PFSK-1 (cell line): ENCODE results near the gene VPS41. TPM values are rescaled to one million over a fixed set of nuclear protein-coding genes. Genes with fewer than 3 reads are reported as not detected.

Source experiments
- FOXP2 ChIP-seq: optimal IDR thresholded peaks from 2 replicates; pipeline ENCODE3; 2011; ENCODE audit warnings: borderline replicate concordance, control low read depth, inconsistent platforms; ENCODE audit not compliant: insufficient read depth; ENCODE audit errors: extremely low read length, extremely low read depth
- POLR2AphosphoS5 ChIP-seq: IDR thresholded peaks from 2 replicates; pipeline ENCODE4 v1.6.1; 2012; ENCODE audit warnings: low read depth, mild to moderate bottlenecking, control low read depth, low read length, moderate library complexity
- REST ChIP-seq, 2 experiments: IDR thresholded peaks; 2 replicates each; pipeline versions ENCODE4 v1.6.1 to v1.8.0; 2011 to 2012; ENCODE audit warnings: low read depth in 2 of 2, low read length in 2 of 2, control low read depth in 1 of 2, inconsistent platforms in 1 of 2, mild to moderate bottlenecking in 1 of 2, moderate library complexity in 1 of 2; ENCODE audit not compliant: insufficient read depth in 1 of 2
- SIN3A ChIP-seq: IDR thresholded peaks from 2 replicates; pipeline ENCODE4 v1.6.1; 2012; ENCODE audit warnings: mild to moderate bottlenecking, low read length, moderate library complexity, borderline replicate concordance; ENCODE audit not compliant: insufficient read depth
- TAF1 ChIP-seq: IDR thresholded peaks from 2 replicates; pipeline ENCODE4 v1.6.1; 2012; ENCODE audit warnings: low read length, control low read depth, borderline replicate concordance; ENCODE audit not compliant: insufficient read depth
- polyA plus RNA-seq: library from polyadenylated mRNA; unstranded; fragments of >200 nt; gene quantifications from one replicate; pipeline ENCODE4 v1.2.1, GENCODE V29; 2012; ENCODE audit warnings: low read depth, missing spikeins; ENCODE audit not compliant: insufficient read length

The VPS41 gene
- polyA plus RNA-seq, result 20.9 TPM

- TF ChIP-seq POLR2AphosphoS5, result peak; percentile 72; the same call in 1 of the 2 replicates
- peak; percentile 76; the same call in 1 of the 2 replicates for TF ChIP-seq TAF1
- TF ChIP-seq SIN3A, result peak; percentile 93
- no peak for TF ChIP-seq FOXP2
- TF ChIP-seq REST (IDR thresholded peaks at IDR 0.05; ENCODE audit: insufficient read depth in 1 of 2, low read depth in 2 of 2, low read length in 2 of 2), result no peak
These were observed at the start of gene VPS41 for GRCh38 chr7:38908759-38909335. Gene VPS41, minus strand, starts transcription at chr7:38909191. Its CDS starts 17 bp downstream, at chr7:38909174.

GRCh38 chr7:38955892-38956291 lies 46.9 kb upstream of the VPS41 start:
- no peak for TF ChIP-seq FOXP2
- TF ChIP-seq REST (IDR thresholded peaks at IDR 0.05; ENCODE audit: insufficient read depth in 1 of 2, low read depth in 2 of 2, low read length in 2 of 2), result no peak
- no peak for TF ChIP-seq TAF1
- no peak for TF ChIP-seq POLR2AphosphoS5

GRCh38 chr7:38953971-38954370 lies 45.0 kb upstream of the VPS41 start:
- TF ChIP-seq POLR2AphosphoS5 (no peak), TAF1 (no peak), REST (IDR thresholded peaks at IDR 0.05; ENCODE audit: insufficient read depth in 1 of 2, low read depth in 2 of 2, low read length in 2 of 2) (no peak), FOXP2 (no peak), SIN3A (no peak)

- no peak for TF ChIP-seq POLR2AphosphoS5
These were observed 44.2 kb upstream of the VPS41 start for GRCh38 chr7:38953227-38953626.

- TF ChIP-seq TAF1 (no peak), REST (IDR thresholded peaks at IDR 0.05; ENCODE audit: insufficient read depth in 1 of 2, low read depth in 2 of 2, low read length in 2 of 2) (no peak), POLR2AphosphoS5 (no peak), SIN3A (no peak), FOXP2 (no peak)
These were observed 42.2 kb upstream of the VPS41 start for GRCh38 chr7:38951213-38951612.
